ENCODE data around the gene ANG.

ANG gene

GRCh38 chr14:20679907-20680306, 8.7 kb upstream of the ANG start:
- peak; percentile 22 for DNase-seq

- DNase-seq: no peak
These were observed 8.2 kb upstream of the ANG start for GRCh38 chr14:20680363-20680762.

- DNase-seq: no peak
These were observed 7.7 kb upstream of the ANG start for GRCh38 chr14:20680843-20681347.

GRCh38 chr14:20681348-20682126, 7.0 kb upstream of the ANG start:
- DNase-seq: peak; percentile 97

- DNase-seq: no peak
These were observed 6.5 kb upstream of the ANG start for GRCh38 chr14:20682127-20682434.

GRCh38 chr14:20682435-20683124, 6.0 kb upstream of the ANG start:
- peak; percentile 55 for DNase-seq

- DNase-seq: peak; percentile 88
These were observed 5.3 kb upstream of the ANG start for GRCh38 chr14:20683125-20683890.

- peak; percentile 86 for DNase-seq
These were observed 4.5 kb upstream of the ANG start, which contains the start of gene RNASE4 for GRCh38 chr14:20683891-20684661. RNASE4 (plus strand) TSS chr14:20684560; CDS start chr14:20699372, 14,812 bp downstream.

GRCh38 chr14:20684662-20685456, 3.7 kb upstream of the ANG start:
- DNase-seq: no peak

GRCh38 chr14:20686386-20687143, 2.0 kb upstream of the ANG start:
- DNase-seq: no peak

GRCh38 chr14:20687362-20688166, 1.0 kb upstream of the ANG start:
- DNase-seq: no peak

- DNase-seq: peak; percentile 44
These were observed 2.5 kb downstream of the ANG start for GRCh38 chr14:20690848-20691640.

GRCh38 chr14:20692116-20692751, 3.7 kb downstream of the ANG start:
- DNase-seq: no peak

- DNase-seq: no peak
These were observed 8.2 kb downstream of the ANG start for GRCh38 chr14:20696764-20697163.

GRCh38 chr14:20697273-20698017, 8.9 kb downstream of the ANG start:
- DNase-seq: peak; percentile 79

- DNase-seq: no peak
These were observed 9.4 kb downstream of the ANG start for GRCh38 chr14:20698018-20698329.

- no peak for DNase-seq
These were observed 10.4 kb downstream of the ANG start for GRCh38 chr14:20698934-20699333.

GRCh38 chr14:20699931-20700330, 11.4 kb downstream of the ANG start:
- DNase-seq: no peak
